GM12878 (cell line): ENCODE measurements around the gene GMCL2.

Source experiments
- POLR2A ChIP-seq: IDR thresholded peaks from 2 replicates; pipeline ENCODE4 v1.6.1; 2011; ENCODE audit warnings: low read depth, mild to moderate bottlenecking, low read length
- TCF7 ChIP-seq: IDR thresholded peaks from 2 replicates; pipeline ENCODE4 v1.6.1; 2014; ENCODE audit warnings: antibody characterized with exemption, borderline replicate concordance
- YBX1 ChIP-seq: fragments of 450-650 bp; IDR thresholded peaks from 2 replicates; pipeline ENCODE4 v1.6.1; 2016; ENCODE audit warnings: antibody characterized with exemption

- no peak for TF ChIP-seq POLR2A
- TF ChIP-seq YBX1 = no peak
- no peak for TF ChIP-seq TCF7
These were observed 44.5 kb upstream of the GMCL2 start for GRCh38 chr5:178231539-178232123.
